Esophagus squamous epithelium (tissue), 4 donors: Measurements from ENCODE around the gene B4GALNT2.

Experiments
- POLR2A ChIP-seq, 4 donors: fragments of 450-650 bp; IDR thresholded peaks; one replicate each; pipeline ENCODE4 v1.6.1; 2017; ENCODE audit warnings: antibody characterized with exemption in 4 of 4, mild to moderate bottlenecking in 4 of 4, moderate library complexity in 3 of 4
- TF ChIP-seq, protein P1 (sequence below), 6 experiments: fragments of 450-650 bp in 4 of 6; fragments of 200-600 bp in 2 of 6; sonication (generic) in 2 of 6; IDR thresholded peaks; one replicate each; pipeline ENCODE4 v1.5.1; 2016 to 2019; ENCODE audit warnings: antibody characterized with exemption in 6 of 6, mild to moderate bottlenecking in 4 of 6, moderate library complexity in 4 of 6

DNA sequence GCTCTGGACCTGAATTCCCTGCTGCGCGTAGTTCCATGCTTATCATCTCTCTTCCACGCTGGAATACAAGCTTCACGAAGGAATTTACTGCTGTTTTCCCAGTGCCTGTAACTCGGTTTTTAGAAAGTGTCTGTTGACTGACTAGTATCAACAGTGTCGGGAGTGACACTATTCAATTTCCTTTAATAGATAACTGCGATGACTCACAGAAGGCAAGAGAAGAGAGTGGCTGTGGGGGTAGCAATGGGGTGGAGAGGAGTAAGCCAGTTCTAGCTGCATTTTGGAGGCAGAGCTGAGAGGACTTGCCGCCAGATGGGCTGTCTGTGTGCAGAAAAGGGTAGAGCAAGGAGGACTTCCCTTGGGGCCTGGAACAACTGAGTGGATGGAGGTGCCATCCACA is 25.2 kb downstream of the B4GALNT2 start:
- TF ChIP-seq, protein P1, sequence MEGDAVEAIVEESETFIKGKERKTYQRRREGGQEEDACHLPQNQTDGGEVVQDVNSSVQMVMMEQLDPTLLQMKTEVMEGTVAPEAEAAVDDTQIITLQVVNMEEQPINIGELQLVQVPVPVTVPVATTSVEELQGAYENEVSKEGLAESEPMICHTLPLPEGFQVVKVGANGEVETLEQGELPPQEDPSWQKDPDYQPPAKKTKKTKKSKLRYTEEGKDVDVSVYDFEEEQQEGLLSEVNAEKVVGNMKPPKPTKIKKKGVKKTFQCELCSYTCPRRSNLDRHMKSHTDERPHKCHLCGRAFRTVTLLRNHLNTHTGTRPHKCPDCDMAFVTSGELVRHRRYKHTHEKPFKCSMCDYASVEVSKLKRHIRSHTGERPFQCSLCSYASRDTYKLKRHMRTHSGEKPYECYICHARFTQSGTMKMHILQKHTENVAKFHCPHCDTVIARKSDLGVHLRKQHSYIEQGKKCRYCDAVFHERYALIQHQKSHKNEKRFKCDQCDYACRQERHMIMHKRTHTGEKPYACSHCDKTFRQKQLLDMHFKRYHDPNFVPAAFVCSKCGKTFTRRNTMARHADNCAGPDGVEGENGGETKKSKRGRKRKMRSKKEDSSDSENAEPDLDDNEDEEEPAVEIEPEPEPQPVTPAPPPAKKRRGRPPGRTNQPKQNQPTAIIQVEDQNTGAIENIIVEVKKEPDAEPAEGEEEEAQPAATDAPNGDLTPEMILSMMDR (IDR thresholded peaks at IDR 0.05), result no peak
- no peak for TF ChIP-seq POLR2A (IDR thresholded peaks at IDR 0.05)
